HG03460 (cell line): ENCODE measurements around the gene NUDT8.

Source experiments
- ATAC-seq: cut with Tn5 transposase; IDR thresholded peaks from one replicate; pipeline ENCODE4 v1.9.1; 2021; ENCODE audit not compliant: unreplicated experiment

Gene NUDT8, protein sequence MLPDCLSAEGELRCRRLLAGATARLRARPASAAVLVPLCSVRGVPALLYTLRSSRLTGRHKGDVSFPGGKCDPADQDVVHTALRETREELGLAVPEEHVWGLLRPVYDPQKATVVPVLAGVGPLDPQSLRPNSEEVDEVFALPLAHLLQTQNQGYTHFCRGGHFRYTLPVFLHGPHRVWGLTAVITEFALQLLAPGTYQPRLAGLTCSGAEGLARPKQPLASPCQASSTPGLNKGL

GRCh38 chr11:67629386-67630227, at the start of gene NUDT8:
Gene NUDT8 (minus strand): TSS chr11:67629937. CDS start chr11:67629911, 26 bp downstream.
- peak; percentile 40 for ATAC-seq

- no peak for ATAC-seq
These were observed 45.5 kb upstream of the NUDT8 start for GRCh38 chr11:67675058-67675747.

DNA sequence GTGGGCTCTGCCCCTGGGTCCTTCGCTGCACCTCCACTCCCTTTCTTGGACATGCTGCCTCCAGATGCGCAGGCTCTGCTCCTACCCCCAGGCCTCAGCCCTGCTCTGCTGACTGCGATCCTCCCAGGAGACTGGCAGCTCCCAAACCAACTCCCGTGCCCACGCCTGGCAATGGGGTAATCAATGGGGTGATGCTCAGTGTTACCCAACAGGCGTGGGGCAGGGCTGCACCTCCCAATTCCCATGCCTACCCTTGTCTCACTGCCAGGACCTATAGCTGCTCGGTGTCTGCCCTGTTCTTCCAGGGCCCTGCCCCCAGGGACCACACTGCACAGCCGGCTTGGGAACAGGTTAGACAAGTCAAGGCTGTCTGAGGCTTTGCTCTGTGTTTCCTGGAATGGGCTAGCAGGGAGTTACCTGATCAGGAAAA, 44.7 kb upstream of the NUDT8 start, which contains the start of gene ALDH3B2:
ALDH3B2 (minus strand) TSS at position 182 of the 430 bp plus-strand sequence. CDS start 7,688 bp downstream, outside the sequence.
- ATAC-seq: no peak

GRCh38 chr11:67673902-67674301, 44.2 kb upstream of the NUDT8 start:
- no peak for ATAC-seq

DNA sequence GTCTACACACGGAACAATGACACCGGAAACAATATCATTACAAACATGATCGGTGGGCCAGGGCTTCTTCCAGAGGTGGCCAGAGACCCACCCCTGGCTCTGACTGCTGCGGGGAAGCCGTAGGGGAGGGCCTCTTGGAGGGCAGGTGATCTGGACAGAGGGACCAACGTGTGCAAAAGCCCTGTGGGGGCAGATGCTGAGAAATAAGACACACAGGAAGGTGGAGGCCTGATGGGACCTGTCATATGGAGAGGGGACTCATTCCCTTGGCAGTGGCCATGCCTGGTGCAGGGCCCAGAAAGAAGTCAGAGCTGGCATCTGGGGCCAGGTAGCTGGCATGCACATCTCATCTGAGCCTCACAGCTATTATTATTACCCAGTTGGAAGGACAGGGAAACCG, 43.6 kb upstream of the NUDT8 start:
- no peak for ATAC-seq

- ATAC-seq: no peak
These were observed 41.4 kb upstream of the NUDT8 start for GRCh38 chr11:67671211-67671520.

DNA sequence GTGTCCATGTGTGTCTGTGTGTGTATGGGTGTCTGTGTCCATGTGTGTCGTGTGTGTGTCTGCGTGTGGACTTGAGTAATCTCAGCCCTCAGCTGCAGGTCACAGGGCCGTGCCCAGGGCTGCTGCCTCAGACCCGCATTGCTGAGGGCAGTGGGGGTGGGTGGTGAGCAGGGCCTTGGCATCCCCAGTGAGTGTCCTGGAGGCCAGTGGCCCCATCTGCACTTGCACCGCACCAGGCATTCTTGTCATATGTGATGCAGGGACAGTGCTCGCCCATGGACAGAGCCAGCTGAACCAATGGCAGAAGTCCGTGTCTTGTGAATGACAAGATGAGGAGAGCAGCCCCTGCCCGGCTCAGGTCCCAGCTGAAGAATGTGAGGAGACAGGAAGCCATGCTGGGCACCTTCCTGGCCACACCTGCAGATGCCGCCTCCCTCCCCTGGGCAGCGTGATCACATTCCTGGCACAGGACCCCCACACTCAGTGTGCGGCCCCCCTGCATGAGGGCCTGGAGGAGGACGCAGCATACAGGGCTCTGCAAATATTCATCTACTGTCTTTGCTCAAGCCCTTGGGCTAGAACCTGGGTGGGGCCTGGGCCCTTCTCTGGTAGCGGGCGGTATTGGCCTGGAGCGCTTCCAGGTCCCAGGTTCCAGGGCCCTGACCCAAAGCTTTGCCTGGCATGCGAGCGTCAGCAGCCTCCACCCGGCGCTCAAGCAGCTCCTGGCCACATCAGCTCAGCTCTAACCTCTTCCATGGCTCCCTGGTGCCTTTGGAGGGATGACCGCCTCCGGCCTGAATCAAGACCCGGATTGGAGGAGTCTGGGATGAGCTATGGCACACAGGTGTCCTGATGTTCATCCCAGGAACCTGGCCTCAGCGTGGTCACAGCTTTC, 40.8 kb upstream of the NUDT8 start:
- no peak for ATAC-seq

GRCh38 chr11:67668192-67668551, 38.4 kb upstream of the NUDT8 start:
- no peak for ATAC-seq

DNA sequence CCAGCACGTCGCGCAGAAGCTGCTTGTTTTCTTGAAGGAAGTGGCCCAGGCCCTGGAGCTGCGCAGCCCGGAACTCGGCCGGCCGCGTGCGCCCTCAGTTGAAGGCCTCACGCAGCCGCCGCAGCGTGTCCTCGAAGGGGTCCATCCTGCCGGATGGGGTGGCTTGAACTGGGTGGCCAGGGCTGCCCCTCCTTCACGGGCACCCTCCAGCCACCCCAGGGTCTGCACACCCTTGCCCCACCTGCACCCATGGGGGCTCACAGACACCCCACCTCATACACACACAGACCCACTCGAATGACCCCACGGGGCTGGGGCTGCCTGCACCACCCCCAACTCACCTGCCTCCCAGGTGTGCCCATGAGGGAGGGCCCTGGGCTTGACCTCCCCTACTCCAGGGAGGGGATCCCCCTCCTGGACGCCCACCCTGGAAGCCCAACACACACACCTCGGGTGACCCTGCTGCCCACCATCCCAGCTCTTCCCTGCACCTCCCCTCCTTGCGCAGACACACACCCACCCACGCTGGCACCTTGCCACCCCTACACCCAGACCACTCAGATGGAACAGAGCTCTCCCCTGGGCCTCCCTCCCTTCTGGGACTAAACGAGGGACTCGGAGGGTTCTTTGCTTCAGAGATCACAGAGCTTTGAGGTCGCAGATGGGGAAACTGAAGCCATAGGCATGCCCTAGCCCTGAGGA, 37.9 kb upstream of the NUDT8 start:
- ATAC-seq: no peak

DNA sequence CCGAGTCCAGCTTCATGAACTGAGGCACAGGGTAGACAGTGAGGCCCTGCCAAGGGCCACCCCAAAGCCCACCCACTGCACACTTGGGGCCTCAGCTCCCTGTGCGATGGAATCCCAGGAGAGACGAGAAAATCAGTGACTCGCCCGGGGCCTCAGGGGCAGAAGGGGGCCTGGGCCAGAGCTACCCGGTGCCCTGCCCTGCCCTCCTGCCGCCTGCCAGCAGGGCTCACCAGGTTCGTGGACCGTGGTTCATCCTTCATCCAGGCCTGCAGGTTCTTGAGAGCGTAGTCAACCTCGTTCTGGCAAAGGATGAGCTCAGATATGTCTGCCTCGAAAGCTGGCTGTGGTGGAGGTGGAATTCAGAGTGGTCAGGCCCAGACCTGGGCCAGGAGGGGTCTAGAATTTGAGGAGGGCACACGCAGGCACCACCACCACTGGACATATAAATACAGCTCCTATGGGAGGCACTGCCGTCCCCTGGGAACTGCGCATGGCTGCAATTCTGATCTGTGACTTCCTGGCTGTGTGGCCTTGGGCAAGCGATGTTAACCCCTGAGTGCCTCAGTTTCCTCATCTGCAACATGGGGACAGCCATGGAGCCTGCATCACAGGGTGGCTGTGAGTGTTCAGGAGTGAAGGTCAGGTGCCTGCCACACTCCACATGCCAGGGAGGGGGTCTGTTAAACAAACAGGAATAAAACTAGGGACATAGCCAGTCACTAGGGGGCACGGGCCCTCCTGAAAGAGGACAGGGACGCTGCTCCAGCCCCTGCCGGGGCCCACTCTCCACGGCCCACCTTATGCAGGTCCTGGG, 37.1 kb upstream of the NUDT8 start:
- no peak for ATAC-seq

DNA sequence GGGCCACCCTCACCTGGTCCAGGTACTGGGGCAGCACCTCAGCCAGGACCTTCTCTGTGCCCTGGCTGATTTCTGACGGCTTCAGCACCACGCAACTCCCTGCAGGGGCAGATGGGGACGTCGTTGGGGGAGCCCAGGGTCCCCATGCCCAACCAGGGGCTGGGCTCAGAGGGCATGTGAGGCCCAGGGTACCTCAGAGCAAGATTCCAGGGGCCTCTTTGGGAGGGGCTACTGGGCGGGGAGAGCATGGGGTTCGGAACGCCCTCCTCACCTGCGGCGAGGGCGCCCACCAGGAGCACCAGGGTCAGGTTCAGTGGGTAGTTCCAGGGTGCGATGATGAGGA, 36.5 kb upstream of the NUDT8 start:
- ATAC-seq: no peak

DNA sequence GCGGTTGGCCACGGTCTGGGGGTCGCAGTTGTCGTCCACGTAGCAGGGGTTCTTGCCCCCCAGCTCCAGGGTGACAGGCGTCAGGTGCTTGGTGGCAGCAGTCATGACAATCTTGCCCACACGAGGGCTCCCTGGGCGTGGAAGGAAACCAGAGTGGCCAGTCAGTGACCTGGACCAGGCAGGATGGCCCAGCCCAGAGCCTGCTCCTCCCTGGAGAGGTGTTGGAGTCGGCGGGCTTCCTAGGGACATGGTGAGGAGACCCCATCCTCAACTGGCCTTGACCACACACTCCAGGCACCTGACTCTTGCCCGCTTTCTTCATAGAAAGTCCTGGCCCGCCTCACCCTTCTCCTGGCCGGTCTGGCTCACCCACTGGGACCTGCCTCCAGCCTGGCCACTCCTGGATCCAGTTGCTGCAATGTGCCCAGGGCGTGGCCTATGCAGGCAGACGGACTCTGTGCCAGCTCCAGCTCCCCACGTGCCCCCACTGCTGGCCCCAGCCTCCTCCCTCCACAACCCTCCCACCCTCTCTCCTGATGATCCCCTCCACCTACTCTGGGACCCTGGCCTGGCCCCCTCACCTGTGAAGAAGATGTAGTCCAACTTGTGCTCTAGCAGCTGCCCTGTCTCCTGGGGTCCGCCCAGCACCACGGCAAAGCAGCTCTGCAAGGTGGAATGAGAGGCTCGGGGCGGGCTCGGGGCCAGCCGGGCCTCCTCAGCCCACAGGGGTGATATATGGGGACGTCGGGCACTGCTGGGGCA, 36.0 kb upstream of the NUDT8 start:
- no peak for ATAC-seq

DNA sequence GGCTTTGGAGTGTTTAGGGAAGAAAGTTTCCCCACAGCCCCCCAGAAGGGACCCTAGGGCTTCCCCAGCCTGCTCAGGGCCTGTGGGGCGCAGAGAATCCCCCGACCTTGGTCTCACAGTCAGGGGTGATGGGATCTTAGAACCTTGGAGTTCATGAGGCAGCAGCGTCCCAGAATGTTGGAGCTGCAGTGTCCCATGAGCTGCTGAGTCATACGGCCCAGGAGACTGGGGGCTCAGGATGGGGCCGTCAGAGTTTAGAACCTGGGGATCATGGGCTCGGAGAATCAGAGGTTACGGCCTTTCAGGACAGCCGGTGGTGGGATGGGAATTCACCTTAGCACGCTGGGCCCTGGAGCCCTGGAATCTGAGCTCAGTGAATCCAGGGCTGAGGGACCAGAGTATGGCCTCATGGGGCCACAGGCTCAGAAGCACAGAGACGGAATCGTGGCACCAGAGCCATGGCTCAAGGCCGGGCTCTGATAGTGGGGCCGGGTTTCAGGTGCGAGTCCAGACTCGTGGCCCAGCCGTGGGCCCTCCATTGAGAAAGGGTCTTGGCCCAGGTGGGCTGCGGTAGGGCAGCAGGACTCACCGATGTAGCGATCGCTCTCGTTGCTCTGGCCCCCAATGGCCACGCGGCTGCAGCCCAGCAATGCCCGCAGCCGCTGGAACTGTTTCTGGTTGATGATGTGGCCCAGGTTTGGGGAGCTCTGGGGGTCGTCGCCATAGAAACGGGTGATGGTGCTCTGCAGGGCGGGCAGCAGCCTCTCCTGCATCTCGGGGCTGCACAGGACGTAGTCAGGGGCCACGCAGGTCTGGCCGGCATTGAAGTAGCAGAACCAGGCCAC, 35.2 kb upstream of the NUDT8 start:
- ATAC-seq: no peak

DNA sequence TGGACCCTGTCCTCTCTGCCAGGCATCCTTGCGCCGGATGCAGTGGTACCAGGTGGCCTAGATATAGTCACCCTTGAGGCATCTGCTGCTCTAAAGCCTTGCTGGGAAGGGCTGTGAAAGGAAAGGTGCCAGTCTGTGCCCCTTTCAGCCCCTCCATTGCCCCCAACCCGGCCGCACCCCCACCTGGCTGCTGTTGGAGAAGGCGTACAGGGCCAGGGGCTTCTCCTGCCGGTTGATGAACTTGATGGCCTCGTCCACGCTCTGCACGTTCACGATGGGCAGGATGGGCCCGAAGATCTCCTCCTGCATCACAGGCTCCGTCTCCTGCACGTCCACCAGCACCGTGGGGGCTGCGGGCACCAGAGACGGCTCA, 34.5 kb upstream of the NUDT8 start:
- ATAC-seq: no peak

DNA sequence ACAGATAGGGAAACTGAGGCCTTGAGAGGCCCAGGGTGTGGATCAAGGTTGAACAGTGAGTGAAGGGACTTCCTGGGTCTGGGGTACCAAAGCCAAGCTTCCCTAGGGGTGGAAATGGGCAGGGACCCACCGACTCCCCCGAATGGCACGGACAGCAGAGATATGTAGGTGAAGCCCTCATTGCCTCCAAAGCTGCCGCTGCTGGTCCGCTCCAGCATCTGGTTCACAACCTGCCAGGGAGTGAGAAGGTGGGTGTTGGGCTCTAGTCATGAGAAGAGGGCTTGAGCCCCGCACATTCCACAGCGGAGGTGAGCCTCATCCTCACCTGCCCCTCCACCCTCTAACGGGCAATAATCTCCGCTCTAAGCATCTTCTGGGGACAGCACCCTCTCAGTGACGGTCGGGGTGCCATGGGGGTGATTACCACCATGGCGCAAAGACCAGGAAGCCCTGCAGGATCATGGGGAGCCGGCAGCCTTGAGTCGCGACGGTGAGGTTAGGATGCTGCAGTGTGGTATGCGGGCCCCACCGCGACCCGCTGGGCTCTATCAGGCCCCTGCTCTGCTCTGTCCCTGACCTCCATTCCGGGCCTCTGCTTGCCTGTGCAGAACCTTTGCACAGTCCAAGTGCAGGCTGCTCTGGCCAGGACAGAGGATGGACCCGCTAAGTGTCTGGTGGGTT, 33.9 kb upstream of the NUDT8 start:
- ATAC-seq: no peak

- ATAC-seq: no peak
These were observed 33.2 kb upstream of the NUDT8 start for GRCh38 chr11:67662835-67663531.
